C4-2B (cell line): ENCODE results near the gene PIGL.

Experiments
- ZFX ChIP-seq: fragments of 450-650 bp; IDR thresholded peaks from 2 replicates; pipeline ENCODE4 v1.6.1; 2017
- TF ChIP-seq, protein P1 (sequence below): fragments of 450-650 bp; conservative IDR thresholded peaks from 2 replicates; pipeline ENCODE4 v1.5.1; 2017; ENCODE audit warnings: mild to moderate bottlenecking

GRCh38 chr17:16371742-16372141, 154.7 kb downstream of the PIGL start:
- TF ChIP-seq, protein P1, sequence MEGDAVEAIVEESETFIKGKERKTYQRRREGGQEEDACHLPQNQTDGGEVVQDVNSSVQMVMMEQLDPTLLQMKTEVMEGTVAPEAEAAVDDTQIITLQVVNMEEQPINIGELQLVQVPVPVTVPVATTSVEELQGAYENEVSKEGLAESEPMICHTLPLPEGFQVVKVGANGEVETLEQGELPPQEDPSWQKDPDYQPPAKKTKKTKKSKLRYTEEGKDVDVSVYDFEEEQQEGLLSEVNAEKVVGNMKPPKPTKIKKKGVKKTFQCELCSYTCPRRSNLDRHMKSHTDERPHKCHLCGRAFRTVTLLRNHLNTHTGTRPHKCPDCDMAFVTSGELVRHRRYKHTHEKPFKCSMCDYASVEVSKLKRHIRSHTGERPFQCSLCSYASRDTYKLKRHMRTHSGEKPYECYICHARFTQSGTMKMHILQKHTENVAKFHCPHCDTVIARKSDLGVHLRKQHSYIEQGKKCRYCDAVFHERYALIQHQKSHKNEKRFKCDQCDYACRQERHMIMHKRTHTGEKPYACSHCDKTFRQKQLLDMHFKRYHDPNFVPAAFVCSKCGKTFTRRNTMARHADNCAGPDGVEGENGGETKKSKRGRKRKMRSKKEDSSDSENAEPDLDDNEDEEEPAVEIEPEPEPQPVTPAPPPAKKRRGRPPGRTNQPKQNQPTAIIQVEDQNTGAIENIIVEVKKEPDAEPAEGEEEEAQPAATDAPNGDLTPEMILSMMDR: no peak
- no peak for TF ChIP-seq ZFX
